GM23338 (cell line): ENCODE measurements around the gene KRT85. TPM values are rescaled to one million over a fixed set of nuclear protein-coding genes. Genes with fewer than 3 reads are reported as not detected.

Experiments
- ATAC-seq: fragments of 200-7000 bp; cut with Tn5 transposase; 3 replicates; pipeline ENCODE4 v1.9.1; 2020
- DNase-seq: peaks from one replicate; pipeline ENCODE4 v3.0.0-alpha.2; 2015; ENCODE audit warnings: low spot score
- H2AFZ ChIP-seq: fragments of 200-600 bp; sonication (generic); 2 replicates; pipeline ENCODE4 v1.8.0; 2016; ENCODE audit warnings: antibody characterized with exemption, mild to moderate bottlenecking, moderate library complexity
- H3F3A ChIP-seq: fragments of 200-600 bp; sonication (generic); replicated peaks from 2 replicates; pipeline ENCODE4 v1.8.0; 2017; ENCODE audit warnings: antibody characterized with exemption, mixed run types, low read depth
- H3K27ac ChIP-seq: fragments of 200-600 bp; sonication (generic); 2 replicates; pipeline ENCODE4 v1.6.1; 2016; ENCODE audit warnings: low read depth
- H3K27me3 ChIP-seq: fragments of 200-600 bp; sonication (generic); 2 replicates; pipeline ENCODE4 v1.8.0; 2016; ENCODE audit warnings: mild to moderate bottlenecking, mixed run types, moderate library complexity; ENCODE audit not compliant: insufficient read depth
- H3K36me3 ChIP-seq: fragments of 200-600 bp; sonication (generic); 2 replicates; pipeline ENCODE4 v1.8.0; 2016; ENCODE audit warnings: mild to moderate bottlenecking; ENCODE audit not compliant: insufficient read depth
- H3K4me1 ChIP-seq: fragments of 200-600 bp; sonication (generic); 2 replicates; pipeline ENCODE4 v1.8.0; 2016; ENCODE audit warnings: mild to moderate bottlenecking, moderate library complexity; ENCODE audit not compliant: insufficient read depth
- H3K4me2 ChIP-seq: fragments of 200-600 bp; sonication (generic); 2 replicates; pipeline ENCODE4 v1.7.1; 2017; ENCODE audit warnings: mixed run types
- H3K4me3 ChIP-seq: fragments of 200-600 bp; sonication (generic); 2 replicates; pipeline ENCODE4 v1.6.1; 2016; ENCODE audit warnings: mixed run types
- H3K79me2 ChIP-seq: fragments of 200-600 bp; sonication (generic); replicated peaks from 2 replicates; pipeline ENCODE4 v1.8.0; 2017; ENCODE audit warnings: mild to moderate bottlenecking; ENCODE audit not compliant: insufficient read depth
- H3K9me2 ChIP-seq: fragments of 200-600 bp; sonication (generic); 2 replicates; pipeline ENCODE4 v1.8.0; 2017; ENCODE audit not compliant: insufficient read depth
- H4K20me1 ChIP-seq: fragments of 200-600 bp; sonication (generic); replicated peaks from 2 replicates; pipeline ENCODE4 v1.8.0; 2017; ENCODE audit warnings: mild to moderate bottlenecking; ENCODE audit not compliant: insufficient read depth
- H3K27ac Mint-ChIP-seq: 2 replicates; pipeline ENCODE4 v1.8.0; 2020; ENCODE audit warnings: inconsistent platforms, mild to moderate bottlenecking, moderate library complexity, mixed read lengths
- H3K27me3 Mint-ChIP-seq: 3 replicates; pipeline ENCODE4 v1.8.0; 2022; ENCODE audit warnings: low read depth, mild to moderate bottlenecking, moderate library complexity, mixed read lengths, inconsistent platforms; ENCODE audit not compliant: insufficient read depth, poor library complexity
- H3K36me3 Mint-ChIP-seq: 3 replicates; pipeline ENCODE4 v1.8.0; 2021; ENCODE audit warnings: low read depth, mild to moderate bottlenecking, inconsistent platforms, moderate library complexity, mixed read lengths
- H3K4me1 Mint-ChIP-seq: 3 replicates; pipeline ENCODE4 v1.8.0; 2020; ENCODE audit warnings: mild to moderate bottlenecking, inconsistent platforms, mixed read lengths
- H3K4me3 Mint-ChIP-seq: 3 replicates; pipeline ENCODE4 v1.8.0; 2021; ENCODE audit warnings: moderate library complexity, mild to moderate bottlenecking, inconsistent platforms, mixed read lengths
- H3K9me3 Mint-ChIP-seq: 3 replicates; pipeline ENCODE4 v1.8.0; 2020; ENCODE audit warnings: moderate library complexity, mild to moderate bottlenecking, inconsistent platforms, mixed read lengths
- EZH2 ChIP-seq: fragments of 200-600 bp; sonication (generic); IDR thresholded peaks from one replicate; pipeline ENCODE4 v1.8.0; 2017; ENCODE audit warnings: antibody characterized with exemption, mild to moderate bottlenecking, low read depth; ENCODE audit not compliant: unreplicated experiment
- EZH2phosphoT487 ChIP-seq: fragments of 200-600 bp; sonication (generic); IDR thresholded peaks from one replicate; pipeline ENCODE4 v1.8.1; 2018; ENCODE audit warnings: antibody characterized with exemption; ENCODE audit not compliant: unreplicated experiment
- JUNB ChIP-seq: IDR thresholded peaks from one replicate; pipeline ENCODE4 v1.6.1; 2016; ENCODE audit warnings: antibody characterized with exemption; ENCODE audit not compliant: unreplicated experiment
- NANOG ChIP-seq: IDR thresholded peaks from 2 replicates; pipeline ENCODE4 v1.6.1; 2016; ENCODE audit warnings: antibody characterized with exemption, borderline replicate concordance
- POLR2AphosphoS5 ChIP-seq: IDR thresholded peaks from 2 replicates; pipeline ENCODE4 v1.6.1; 2016; ENCODE audit warnings: antibody characterized with exemption, low read depth
- ZNF462 ChIP-seq: fragments of 250-450 bp; sonication (Bioruptor Pico); IDR thresholded peaks from 2 replicates; pipeline ENCODE4 v1.5.0; 2020; ENCODE audit warnings: mild to moderate bottlenecking, moderate library complexity
- polyA plus RNA-seq: library from polyadenylated mRNA; unstranded; fragments of >200 nt; fragmentation: Nextera tagmentation; extraction: Ambion mirVana; gene quantifications from 2 replicates; pipeline ENCODE4 v1.2.1, GENCODE V29; 2016
- total RNA-seq: library from RNA; depleted of rRNA; stranded (reverse); fragments of >200 nt; shearing (Covaris generic); gene quantifications from 2 replicates; pipeline ENCODE4 v1.2.3, GENCODE V29; 2014

The KRT85 gene
- total and polyA plus RNA-seq, 2 experiments from 2014 or later, result not detected

GRCh38 chr12:52363111-52363679 is 4.1 kb downstream of the KRT85 start:
- TF ChIP-seq EZH2 (no peak), JUNB (no peak), POLR2AphosphoS5 (no peak), NANOG (no peak), ZNF462 (no peak), EZH2phosphoT487 (no peak)
- no peaks in the 10 kb centered on the region for H3K36me3 ChIP-seq

More at GRCh38 chr12:52363111-52363679, 4.1 kb downstream of the KRT85 start:
- no peaks in the 10 kb centered on the region for H4K20me1 ChIP-seq
- H3K27ac Mint-ChIP-seq, result no peak overlapping the region
- H3K4me1 Mint-ChIP-seq, result peaks cover 3% of the 10 kb centered on the region; the same call in 1 of the 3 replicates
- DNase-seq (no peak), ATAC-seq (no peak)
- H3K27me3 ChIP-seq, result no peaks in the 10 kb centered on the region
- H3K4me2 ChIP-seq, result no peak overlapping the region
- no peak overlapping the region for H2AFZ ChIP-seq
- peaks cover 2% of the 10 kb centered on the region for H3K27me3 Mint-ChIP-seq
- no peaks in the 10 kb centered on the region for H3K79me2 ChIP-seq
- H3K4me3 Mint-ChIP-seq, result no peak overlapping the region
- no peaks in the 10 kb centered on the region for H3K4me1 ChIP-seq
- H3K36me3 Mint-ChIP-seq, result no peaks in the 10 kb centered on the region
- H3K9me2 ChIP-seq, result no peaks in the 10 kb centered on the region
- no peaks in the 10 kb centered on the region for H3K9me3 Mint-ChIP-seq
- H3K27ac ChIP-seq, result no peak overlapping the region
- no peaks in the 10 kb centered on the region for H3F3A ChIP-seq
- H3K4me3 ChIP-seq, result no peak overlapping the region
